Caco-2 (cell line): ENCODE results near the gene PARP6. TPM values are rescaled to one million over a fixed set of nuclear protein-coding genes. Genes with fewer than 3 reads are reported as not detected.

Source experiments
- BruUV-seq: library from RNA; stranded (reverse); fragments of 400-500 nt; replicated peaks from 2 replicates; lab custom pipeline; 2021; lab: Mats Ljungman, UMichigan
- CTCF ChIA-PET: fragments of 300-600 bp; sonication (Branson Sonifier 250); formaldehyde crosslinking; loops from one replicate; lab custom pipeline; 2022; ENCODE audit warnings: antibody characterized with exemption; lab: Charles Lee
- POLR2A ChIA-PET: fragments of 300-600 bp; sonication (Branson Sonifier 250); formaldehyde crosslinking; loops from one replicate; lab custom pipeline; 2022; ENCODE audit warnings: antibody characterized with exemption; lab: Charles Lee
- DNase-seq, 2 experiments: peaks; one replicate each; pipeline versions ENCODE4 v3.0.0 to v3.0.0-alpha.2; 2020 to 2022
- H3K27me3 ChIP-seq: replicated peaks from 2 replicates; pipeline ENCODE4 v1.6.0; 2011; ENCODE audit warnings: low read length; ENCODE audit not compliant: control insufficient read depth, insufficient read depth
- H3K36me3 ChIP-seq: 2 replicates; pipeline ENCODE4 v1.5.1; 2011; ENCODE audit warnings: low read length; ENCODE audit not compliant: control insufficient read depth, insufficient read depth
- H3K4me1 ChIP-seq: fragments of 250-450 bp; sonication (Bioruptor Pico); 2 replicates; pipeline ENCODE4 v1.5.1; 2020; ENCODE audit warnings: mild to moderate bottlenecking
- H3K4me3 ChIP-seq: 2 replicates; pipeline ENCODE4 v1.5.1; 2011; ENCODE audit warnings: low read depth, mild to moderate bottlenecking, control low read depth, low read length
- H3K9me3 ChIP-seq: fragments of 250-450 bp; sonication (Bioruptor Pico); 2 replicates; pipeline ENCODE4 v1.5.1; 2020; ENCODE audit warnings: mild to moderate bottlenecking, moderate library complexity
- H3K27ac Mint-ChIP-seq: one replicate; pipeline ENCODE4 v1.8.0; 2022; ENCODE audit warnings: mixed read lengths; ENCODE audit not compliant: unreplicated experiment
- H3K27me3 Mint-ChIP-seq: one replicate; pipeline ENCODE4 v1.8.0; 2022; ENCODE audit warnings: mixed read lengths; ENCODE audit not compliant: insufficient read depth, unreplicated experiment
- H3K36me3 Mint-ChIP-seq: one replicate; pipeline ENCODE4 v1.8.0; 2022; ENCODE audit warnings: mild to moderate bottlenecking, mixed read lengths; ENCODE audit not compliant: insufficient read depth, unreplicated experiment
- H3K4me1 Mint-ChIP-seq: one replicate; pipeline ENCODE4 v1.8.0; 2022; ENCODE audit warnings: low read depth, mixed read lengths; ENCODE audit not compliant: unreplicated experiment
- H3K4me3 Mint-ChIP-seq: one replicate; pipeline ENCODE4 v1.8.0; 2022; ENCODE audit warnings: mild to moderate bottlenecking, moderate library complexity, mixed read lengths; ENCODE audit not compliant: unreplicated experiment
- H3K9me3 Mint-ChIP-seq: one replicate; pipeline ENCODE4 v1.8.0; 2022; ENCODE audit warnings: mixed read lengths; ENCODE audit not compliant: unreplicated experiment
- CTCF ChIP-seq, 2 experiments: fragments of 200-600 bp in 1 of 2; IDR thresholded peaks; 1 replicate in 1 of 2; 2 replicates in 1 of 2; pipeline versions ENCODE4 v1.5.1 to v1.8.0; 2011 to 2022; ENCODE audit warnings: antibody characterized with exemption in 1 of 2, control low read depth in 1 of 2, inconsistent platforms in 1 of 2, low read depth in 1 of 2, low read length in 1 of 2, mild to moderate bottlenecking in 1 of 2, moderate library complexity in 1 of 2; ENCODE audit not compliant: insufficient read depth in 1 of 2, severe bottlenecking in 1 of 2, unreplicated experiment in 1 of 2
- intact Hi-C: fragments of 100-400 bp; cut with micrococcal nuclease; formaldehyde crosslinking; loops from one replicate; pipeline ENCODE4 v1.10.0; 2022; ENCODE audit not compliant: unreplicated experiment
- total RNA-seq: library from RNA; stranded (reverse); gene quantifications from 2 replicates; pipeline ENCODE4 v1.2.3, GENCODE V29; 2022

The PARP6 gene
- total RNA-seq, 1 experiment from 2014 or later, result 62.2 TPM

GRCh38 chr15:72206677-72207000 is 65.7 kb downstream of the PARP6 start:
- no peak overlapping the region for H3K27ac Mint-ChIP-seq
- Histone ChIP-seq H3K4me1 (no peaks in the 10 kb centered on the region), H3K9me3 (no peaks in the 10 kb centered on the region), H3K4me3 (no peak overlapping the region), H3K36me3 (peaks cover 20% of the 10 kb centered on the region), H3K27me3 (no peaks in the 10 kb centered on the region)
- H3K4me3 Mint-ChIP-seq, result no peak overlapping the region
- CTCF ChIA-PET, result no interaction called here
- H3K36me3 Mint-ChIP-seq, result peaks cover 96% of the 10 kb centered on the region
- intact Hi-C loops, result no loop called here
- no peaks in the 10 kb centered on the region for H3K4me1 Mint-ChIP-seq
- BruUV-seq, result no TSS peak
- H3K9me3 Mint-ChIP-seq, result no peaks in the 10 kb centered on the region
- no peak for DNase-seq
- POLR2A ChIA-PET, result no interaction called here
- no peak for TF ChIP-seq CTCF (IDR thresholded peaks at IDR 0.05; ENCODE audit: insufficient read depth in 1 of 2, low read depth in 1 of 2, low read length in 1 of 2, severe bottlenecking in 1 of 2, unreplicated experiment in 1 of 2)
- no peaks in the 10 kb centered on the region for H3K27me3 Mint-ChIP-seq

DNA sequence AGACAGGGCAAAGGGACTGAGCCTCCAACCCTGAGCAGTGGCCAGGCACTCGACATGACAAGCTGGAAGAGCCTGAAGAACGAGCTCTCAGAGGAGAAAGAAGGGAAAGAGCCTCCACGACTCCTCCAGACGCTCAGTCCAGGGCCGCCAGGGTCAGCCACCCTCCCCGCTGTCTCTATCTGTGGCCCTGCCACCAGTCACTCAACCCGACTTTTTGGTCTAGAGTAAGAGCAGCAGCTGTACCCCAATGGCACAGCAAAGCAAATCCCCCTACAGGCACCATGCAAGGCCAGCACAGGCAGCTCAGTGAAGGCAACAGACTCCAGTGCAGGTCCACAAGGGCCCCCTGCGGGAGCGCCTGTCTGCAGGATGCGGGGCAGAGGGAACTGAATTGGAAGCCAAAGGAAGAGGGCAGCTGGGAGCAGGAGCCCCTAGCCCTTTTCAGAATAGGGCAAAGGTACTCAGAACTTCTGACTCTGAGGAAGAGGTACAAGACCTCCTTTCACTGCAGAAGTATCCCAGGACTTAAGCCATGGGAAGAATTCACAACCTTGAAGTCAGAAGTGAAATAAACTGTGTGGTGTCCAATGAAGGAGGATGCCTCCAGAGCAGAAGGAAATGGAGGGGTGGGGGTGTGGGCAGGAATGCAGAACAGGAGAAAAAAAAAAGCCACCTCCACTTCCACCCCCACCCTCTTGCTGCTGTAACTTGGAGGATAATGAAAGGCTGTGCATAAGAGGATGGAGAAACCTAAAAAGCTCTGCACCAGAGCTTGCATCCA is 66.3 kb downstream of the PARP6 start:
- Histone ChIP-seq H3K4me3 (no peak overlapping the region), H3K4me1 (no peaks in the 10 kb centered on the region), H3K27me3 (no peaks in the 10 kb centered on the region), H3K36me3 (peaks cover 25% of the 10 kb centered on the region), H3K9me3 (no peaks in the 10 kb centered on the region)
- H3K36me3 Mint-ChIP-seq, result peaks cover 96% of the 10 kb centered on the region
- H3K9me3 Mint-ChIP-seq, result no peaks in the 10 kb centered on the region
- no peaks in the 10 kb centered on the region for H3K4me1 Mint-ChIP-seq
- H3K4me3 Mint-ChIP-seq, result no peak overlapping the region
- no peak for TF ChIP-seq CTCF (IDR thresholded peaks at IDR 0.05; ENCODE audit: insufficient read depth in 1 of 2, low read depth in 1 of 2, low read length in 1 of 2, severe bottlenecking in 1 of 2, unreplicated experiment in 1 of 2)
- no peak overlapping the region for H3K27ac Mint-ChIP-seq
- CTCF ChIA-PET, result no interaction called here
- intact Hi-C loops, result no loop called here
- POLR2A ChIA-PET, result no interaction called here
- no TSS peak for BruUV-seq
- H3K27me3 Mint-ChIP-seq, result no peaks in the 10 kb centered on the region
- DNase-seq, result no peak

DNA sequence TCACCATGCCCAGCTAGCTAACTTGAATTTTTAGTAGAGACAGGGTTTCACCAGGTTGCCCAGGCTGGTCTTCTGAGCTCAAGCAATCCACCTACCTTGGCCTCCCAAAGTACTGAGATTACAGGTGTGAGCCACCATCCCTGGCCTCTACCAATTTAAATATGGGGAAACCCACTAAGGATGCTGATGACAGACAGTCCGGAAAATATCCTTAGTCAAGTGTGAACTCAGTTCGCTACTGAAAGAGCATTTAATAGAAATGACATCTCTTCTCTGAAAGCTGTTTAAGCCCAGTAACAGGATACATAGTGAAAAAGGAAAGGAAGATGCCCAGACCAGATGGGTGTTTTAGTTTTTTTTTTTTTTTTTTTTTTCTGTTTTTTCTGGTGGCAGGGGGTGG is 67.1 kb downstream of the PARP6 start:
- no peak for TF ChIP-seq CTCF (IDR thresholded peaks at IDR 0.05; ENCODE audit: insufficient read depth in 1 of 2, low read depth in 1 of 2, low read length in 1 of 2, severe bottlenecking in 1 of 2, unreplicated experiment in 1 of 2)
- H3K27me3 ChIP-seq, result no peaks in the 10 kb centered on the region
- no peaks in the 10 kb centered on the region for H3K4me1 Mint-ChIP-seq
- BruUV-seq, result TSS peak; percentile 6
- no peaks in the 10 kb centered on the region for H3K9me3 ChIP-seq
- H3K27me3 Mint-ChIP-seq, result no peaks in the 10 kb centered on the region
- H3K4me3 Mint-ChIP-seq, result no peak overlapping the region
- no peak overlapping the region for H3K27ac Mint-ChIP-seq
- ChIA-PET CTCF (no interaction called here), POLR2A (no interaction called here)
- no peak for DNase-seq
- peaks cover 96% of the 10 kb centered on the region for H3K36me3 Mint-ChIP-seq
- intact Hi-C loops, result no loop called here
- no peaks in the 10 kb centered on the region for H3K9me3 Mint-ChIP-seq
- 0 out of 2 replicates have a peak, but pooled peaks cover under 1% of the 10 kb centered on the region for H3K4me1 ChIP-seq
- H3K4me3 ChIP-seq, result no peak overlapping the region
- peaks cover 29% of the 10 kb centered on the region for H3K36me3 ChIP-seq
